ENCODE results near the gene HBEGF.

The HBEGF gene

DNA sequence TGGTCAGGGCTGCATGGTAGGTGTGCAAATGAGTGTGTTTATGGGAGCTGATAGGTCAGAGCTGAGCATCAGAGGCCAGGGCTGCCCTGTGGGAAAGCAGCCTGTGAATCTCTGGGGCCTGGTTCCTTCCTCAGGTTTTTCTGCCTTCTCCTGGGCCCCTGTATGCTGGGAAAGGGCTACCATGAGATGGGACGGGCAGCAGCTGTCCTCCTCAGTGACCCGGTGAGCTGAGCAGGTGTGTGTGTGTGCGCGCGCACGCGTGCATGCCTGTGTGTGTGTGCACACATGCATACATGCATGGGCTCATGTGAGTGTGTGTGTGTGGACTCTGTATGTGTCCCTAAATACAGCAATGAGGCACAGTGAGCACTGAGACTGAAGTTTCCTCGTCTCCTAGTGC, 15.9 kb upstream of the HBEGF start:
- Histone ChIP-seq H3K27me3 (ENCODE audit: insufficient read depth, low read length) (no peaks in the 10 kb centered on the region), H4K20me1 (ENCODE audit: insufficient read depth, low read length) (no peaks in the 10 kb centered on the region), H2AFZ (ENCODE audit: low read length) (no peak overlapping the region), H3F3A (ENCODE audit: insufficient read depth, low read length) (no peaks in the 10 kb centered on the region), H3K79me2 (ENCODE audit: insufficient read depth, low read length) (no peaks in the 10 kb centered on the region), H3K9me3 (ENCODE audit: low read length) (no peaks in the 10 kb centered on the region), H3K27ac (ENCODE audit: low read depth, low read length, poor library complexity, severe bottlenecking) (no peak overlapping the region), H3K9me2 (ENCODE audit: low read depth, low read length) (no peaks in the 10 kb centered on the region), H3K4me3 (ENCODE audit: low read depth, low read length, poor library complexity, severe bottlenecking) (no peak overlapping the region), H3K9ac (ENCODE audit: low read length) (no peak overlapping the region), H3K4me1 (ENCODE audit: insufficient read depth, low read length, severe bottlenecking) (peaks cover 14% of the 10 kb centered on the region), H3K4me2 (ENCODE audit: low read length) (no peak overlapping the region), H3K36me3 (ENCODE audit: insufficient read depth, low read length) (no peaks in the 10 kb centered on the region)
- no peak for TF ChIP-seq EZH2 (IDR thresholded peaks at IDR 0.05; ENCODE audit: borderline replicate concordance, low read length)
- TF ChIP-seq CTCF (IDR thresholded peaks at IDR 0.05; ENCODE audit: low read length): no peak

DNA sequence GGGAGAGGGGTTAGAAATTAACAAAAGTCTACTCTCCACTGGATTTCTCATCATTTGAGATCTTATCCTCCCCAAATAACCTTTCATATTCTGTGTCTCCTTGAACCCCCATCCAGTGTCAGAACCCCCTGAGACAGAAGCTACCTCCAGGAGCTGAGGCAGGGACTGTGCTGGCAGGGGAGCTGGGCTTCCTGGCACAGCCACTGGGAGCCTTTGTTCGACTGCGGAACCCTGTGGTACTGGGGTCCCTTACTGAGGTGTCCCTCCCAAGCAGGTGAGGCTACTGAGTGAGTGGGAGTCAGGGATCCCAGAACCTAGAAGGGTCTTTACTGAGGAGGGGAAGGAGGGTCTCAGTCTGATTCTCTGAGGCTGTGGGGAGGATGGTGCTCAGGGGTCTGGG, 15.5 kb upstream of the HBEGF start:
- H3K79me2 ChIP-seq (ENCODE audit: insufficient read depth, low read length): no peaks in the 10 kb centered on the region
- H3K9me2 ChIP-seq (ENCODE audit: low read depth, low read length): no peaks in the 10 kb centered on the region
- no peak overlapping the region for H3K27ac ChIP-seq (ENCODE audit: low read depth, low read length, poor library complexity, severe bottlenecking)
- no peaks in the 10 kb centered on the region for H3K27me3 ChIP-seq (ENCODE audit: insufficient read depth, low read length)
- no peaks in the 10 kb centered on the region for H3K36me3 ChIP-seq (ENCODE audit: insufficient read depth, low read length)
- TF ChIP-seq CTCF (IDR thresholded peaks at IDR 0.05; ENCODE audit: low read length): no peak
- no peak for TF ChIP-seq EZH2 (IDR thresholded peaks at IDR 0.05; ENCODE audit: borderline replicate concordance, low read length)
- no peak overlapping the region for H3K9ac ChIP-seq (ENCODE audit: low read length)
- no peak overlapping the region for H2AFZ ChIP-seq (ENCODE audit: low read length)
- H3K4me1 ChIP-seq (ENCODE audit: insufficient read depth, low read length, severe bottlenecking): peaks cover 18% of the 10 kb centered on the region
- H4K20me1 ChIP-seq (ENCODE audit: insufficient read depth, low read length): no peaks in the 10 kb centered on the region
- no peak overlapping the region for H3K4me3 ChIP-seq (ENCODE audit: low read depth, low read length, poor library complexity, severe bottlenecking)
- no peaks in the 10 kb centered on the region for H3F3A ChIP-seq (ENCODE audit: insufficient read depth, low read length)
- no peak overlapping the region for H3K4me2 ChIP-seq (ENCODE audit: low read length)
- H3K9me3 ChIP-seq (ENCODE audit: low read length): no peaks in the 10 kb centered on the region

- H3K27me3 ChIP-seq (ENCODE audit: insufficient read depth, low read length): no peaks in the 10 kb centered on the region
- no peaks in the 10 kb centered on the region for H3K9me3 ChIP-seq (ENCODE audit: low read length)
- peaks cover 22% of the 10 kb centered on the region for H3K4me1 ChIP-seq (ENCODE audit: insufficient read depth, low read length, severe bottlenecking)
- H3K27ac ChIP-seq (ENCODE audit: low read depth, low read length, poor library complexity, severe bottlenecking): no peak overlapping the region
- H3K9ac ChIP-seq (ENCODE audit: low read length): no peak overlapping the region
- H3K4me2 ChIP-seq (ENCODE audit: low read length): no peak overlapping the region
- no peak overlapping the region for H3K4me3 ChIP-seq (ENCODE audit: low read depth, low read length, poor library complexity, severe bottlenecking)
- TF ChIP-seq EZH2 (IDR thresholded peaks at IDR 0.05; ENCODE audit: borderline replicate concordance, low read length): no peak
- no peak overlapping the region for H2AFZ ChIP-seq (ENCODE audit: low read length)
- no peaks in the 10 kb centered on the region for H3K36me3 ChIP-seq (ENCODE audit: insufficient read depth, low read length)
- no peaks in the 10 kb centered on the region for H3K9me2 ChIP-seq (ENCODE audit: low read depth, low read length)
- H4K20me1 ChIP-seq (ENCODE audit: insufficient read depth, low read length): no peaks in the 10 kb centered on the region
- no peaks in the 10 kb centered on the region for H3K79me2 ChIP-seq (ENCODE audit: insufficient read depth, low read length)
- no peaks in the 10 kb centered on the region for H3F3A ChIP-seq (ENCODE audit: insufficient read depth, low read length)
Measured at GRCh38 chr5:140360681-140361479, 14.5 kb upstream of the HBEGF start.

GRCh38 chr5:140360101-140360500, 13.7 kb upstream of the HBEGF start, which contains the start of gene SLC4A9:
SLC4A9 (plus strand) TSS chr5:140360194; CDS start chr5:140360237, 43 bp downstream.
- Histone ChIP-seq H3K9me3 (ENCODE audit: low read length) (no peaks in the 10 kb centered on the region), H3K27ac (ENCODE audit: low read depth, low read length, poor library complexity, severe bottlenecking) (no peak within 1 kb of the TSS), H3K9me2 (ENCODE audit: low read depth, low read length) (no peaks in the 10 kb centered on the region), H4K20me1 (ENCODE audit: insufficient read depth, low read length) (no peaks in the 10 kb centered on the region), H3K4me2 (ENCODE audit: low read length) (no peak within 1 kb of the TSS), H3K79me2 (ENCODE audit: insufficient read depth, low read length) (no peaks in the 10 kb centered on the region), H3K4me3 (ENCODE audit: low read depth, low read length, poor library complexity, severe bottlenecking) (no peak within 1 kb of the TSS), H2AFZ (ENCODE audit: low read length) (no peak within 1 kb of the TSS), H3K36me3 (ENCODE audit: insufficient read depth, low read length) (no peaks in the 10 kb centered on the region), H3K9ac (ENCODE audit: low read length) (no peak within 1 kb of the TSS), H3K27me3 (ENCODE audit: insufficient read depth, low read length) (no peaks in the 10 kb centered on the region), H3K4me1 (ENCODE audit: insufficient read depth, low read length, severe bottlenecking) (peaks cover 22% of the 10 kb centered on the region), H3F3A (ENCODE audit: insufficient read depth, low read length) (no peaks in the 10 kb centered on the region)
- TF ChIP-seq CTCF (IDR thresholded peaks at IDR 0.05; ENCODE audit: low read length) (no peak), EZH2 (IDR thresholded peaks at IDR 0.05; ENCODE audit: borderline replicate concordance, low read length) (no peak)
